H54 (cell line): Measurements from ENCODE around the gene MICAL2.

ENCODE experiments used
- DNase-seq: peaks from one replicate; pipeline ENCODE4 v3.0.0; 2011; ENCODE audit warnings: low spot score, mixed read lengths; ENCODE audit not compliant: insufficient read length
- FAIRE-seq: peaks from 3 replicates; lab custom pipeline; 2011; peaks lifted over from hg19 to GRCh38; lab: Jason Lieb, UNC
- POLR2A ChIP-seq: IDR thresholded peaks from 2 replicates; pipeline ENCODE4 v1.6.1; 2011; ENCODE audit warnings: low read depth, mild to moderate bottlenecking, low read length

Gene MICAL2

GRCh38 chr11:12161603-12162350 is 51.4 kb downstream of the MICAL2 start:
- FAIRE-seq (no peak), DNase-seq (no peak)
- TF ChIP-seq POLR2A, result no peak

GRCh38 chr11:12162652-12163051 is 52.3 kb downstream of the MICAL2 start:
- FAIRE-seq (no peak), DNase-seq (no peak)
- TF ChIP-seq POLR2A, result no peak

GRCh38 chr11:12163181-12163941 is 53.0 kb downstream of the MICAL2 start:
- FAIRE-seq (no peak), DNase-seq (peak; percentile 46)
- no peak; the same call in 1 of the 2 replicates for TF ChIP-seq POLR2A

- DNase-seq (peak; percentile 37), FAIRE-seq (no peak)
- no peak for TF ChIP-seq POLR2A
These were observed 53.9 kb downstream of the MICAL2 start for GRCh38 chr11:12164061-12165014.

- TF ChIP-seq POLR2A, result no peak
- no peak for FAIRE-seq
- DNase-seq, result no peak
These were observed 55.0 kb downstream of the MICAL2 start for GRCh38 chr11:12165237-12165875.

GRCh38 chr11:12166299-12167060 is 56.1 kb downstream of the MICAL2 start:
- DNase-seq (no peak), FAIRE-seq (no peak)
- no peak for TF ChIP-seq POLR2A

GRCh38 chr11:12167061-12168000 is 56.9 kb downstream of the MICAL2 start:
- FAIRE-seq (no peak), DNase-seq (peak; percentile 43)
- no peak for TF ChIP-seq POLR2A

GRCh38 chr11:12168114-12168513 is 57.7 kb downstream of the MICAL2 start:
- FAIRE-seq (no peak), DNase-seq (no peak)
- TF ChIP-seq POLR2A, result no peak

GRCh38 chr11:12169822-12170221 is 59.4 kb downstream of the MICAL2 start:
- DNase-seq (no peak), FAIRE-seq (no peak)
- TF ChIP-seq POLR2A, result no peak

GRCh38 chr11:12170501-12170900 is 60.1 kb downstream of the MICAL2 start:
- no peak for TF ChIP-seq POLR2A
- FAIRE-seq (no peak), DNase-seq (no peak)

GRCh38 chr11:12170984-12171383 is 60.6 kb downstream of the MICAL2 start:
- FAIRE-seq, result no peak
- no peak for DNase-seq
- no peak for TF ChIP-seq POLR2A
